Sciatic nerve (tissue), 2 donors: Measurements from ENCODE around the gene GNS. TPM values are rescaled to one million over a fixed set of nuclear protein-coding genes. Genes with fewer than 3 reads are reported as not detected.

Experiments used
- ATAC-seq: fragments of 200-7000 bp; cut with Tn5 transposase; one replicate; pipeline ENCODE4 v1.9.1; 2020; ENCODE audit warnings: mild to moderate bottlenecking, moderate library complexity
- DNase-seq: peaks from one replicate; pipeline ENCODE4 v3.0.0-alpha.2; 2020; ENCODE audit warnings: low spot score
- intact Hi-C: fragments of 100-400 bp; cut with DNase I; formaldehyde crosslinking; loops from one replicate; pipeline ENCODE4 v1.14.2; 2022
- total RNA-seq: library from RNA; stranded (reverse); fragmentation: NEBNext Ultra II Directional; extraction: Animal tissue kit (Norgen Biotek cat#: 25700); gene quantifications from one replicate; pipeline ENCODE4 v1.2.1, GENCODE V29; 2021
- donor health status: DM: no; HTN: no; CAD: no.
- donor health status: DM: no; HTN: no; CAD: no.

The GNS gene
- total RNA-seq, 1 donor from 2014 or later = 82.8 TPM

GRCh38 chr12:64683816-64684543 is 75.2 kb downstream of the GNS start:
- DNase-seq = no peak
- intact Hi-C loops = no loop called here
- no peak for ATAC-seq

- ATAC-seq (no peak), DNase-seq (no peak)
- intact Hi-C loops = no loop called here
Measured at GRCh38 chr12:64682572-64683277, 76.5 kb downstream of the GNS start.

- no peak for DNase-seq
- intact Hi-C loops = no loop called here
- ATAC-seq = no peak
Measured at GRCh38 chr12:64681200-64682052, 77.8 kb downstream of the GNS start.

- DNase-seq (no peak), ATAC-seq (no peak)
- intact Hi-C loops = no loop called here
Measured at GRCh38 chr12:64680235-64680634, 79.0 kb downstream of the GNS start.

- DNase-seq (peak; percentile 68), ATAC-seq (peak; percentile 90)
- intact Hi-C loops = no loop called here
Measured at GRCh38 chr12:64679487-64680001, 79.7 kb downstream of the GNS start.

- intact Hi-C loops = no loop called here
- no peak for DNase-seq
- no peak for ATAC-seq
Measured at GRCh38 chr12:64678835-64679234, 80.4 kb downstream of the GNS start.

GRCh38 chr12:64678248-64678647 is 81.0 kb downstream of the GNS start:
- DNase-seq = no peak
- intact Hi-C loops = no loop called here
- ATAC-seq = no peak

GRCh38 chr12:64675795-64676194 is 83.4 kb downstream of the GNS start:
- DNase-seq (no peak), ATAC-seq (no peak)
- intact Hi-C loops = no loop called here

GRCh38 chr12:64674367-64674922 is 84.8 kb downstream of the GNS start:
- no peak for ATAC-seq

GRCh38 chr12:64673490-64674169 is 85.6 kb downstream of the GNS start:
- no peak for ATAC-seq
- intact Hi-C loops = no loop called here
- DNase-seq = no peak

More at GRCh38 chr12:64674367-64674922, 84.8 kb downstream of the GNS start:
- intact Hi-C loops = no loop called here
- DNase-seq = no peak

- intact Hi-C loops = no loop called here
- no peak for ATAC-seq
- DNase-seq = no peak
Measured at GRCh38 chr12:64672925-64673409, 86.2 kb downstream of the GNS start.

GRCh38 chr12:64671681-64672080 is 87.5 kb downstream of the GNS start:
- intact Hi-C loops = no loop called here
- ATAC-seq (no peak), DNase-seq (no peak)

- DNase-seq (peak; percentile 5), ATAC-seq (no peak)
- intact Hi-C loops = no loop called here
Measured at GRCh38 chr12:64670919-64671639, 88.1 kb downstream of the GNS start.

GRCh38 chr12:64670019-64670418 is 89.2 kb downstream of the GNS start:
- intact Hi-C loops = no loop called here
- ATAC-seq (no peak), DNase-seq (peak; percentile 13)

- no peak for DNase-seq
- peak; percentile 47 for ATAC-seq
- intact Hi-C loops = no loop called here
Measured at GRCh38 chr12:64669270-64669842, 89.8 kb downstream of the GNS start.

- ATAC-seq (no peak), DNase-seq (no peak)
- intact Hi-C loops = no loop called here
Measured at GRCh38 chr12:64667793-64668192, 91.4 kb downstream of the GNS start.

- intact Hi-C loops = no loop called here
- DNase-seq = no peak
- ATAC-seq = no peak
Measured at GRCh38 chr12:64666054-64666914, 92.9 kb downstream of the GNS start.
